Liver (tissue), 9 donors: Measurements from ENCODE around the gene ZNF860. TPM values are rescaled to one million over a fixed set of nuclear protein-coding genes. Genes with fewer than 3 reads are reported as not detected.

ENCODE experiments used
- DNase-seq: peaks from one replicate; pipeline ENCODE4 v3.0.0-alpha.2; 2017; ENCODE audit warnings: low spot score
- H3K27ac ChIP-seq, 2 donors: one replicate each; pipeline ENCODE4 v1.7.0; 2013; ENCODE audit warnings: inconsistent platforms in 2 of 2, low read length in 2 of 2, control low read depth in 1 of 2, low read depth in 1 of 2, mild to moderate bottlenecking in 1 of 2
- H3K27me3 ChIP-seq, 4 donors: one replicate each; pipeline versions ENCODE4 v1.6.1 to v1.7.0; 2013; ENCODE audit warnings: low read length in 3 of 4, inconsistent platforms in 1 of 4, mild to moderate bottlenecking in 1 of 4, moderate library complexity in 1 of 4; ENCODE audit not compliant: control insufficient read depth in 4 of 4, insufficient read depth in 4 of 4
- H3K36me3 ChIP-seq, 4 donors: one replicate each; pipeline versions ENCODE4 v1.6.1 to v1.7.0; 2013; ENCODE audit warnings: low read length in 3 of 4, mild to moderate bottlenecking in 3 of 4, low read depth in 1 of 4, moderate library complexity in 1 of 4; ENCODE audit not compliant: control insufficient read depth in 4 of 4, insufficient read depth in 3 of 4
- H3K4me1 ChIP-seq, 4 donors: one replicate each; pipeline versions ENCODE4 v1.6.1 to v1.7.0; 2013; ENCODE audit warnings: low read length in 3 of 4, mild to moderate bottlenecking in 3 of 4, moderate library complexity in 1 of 4; ENCODE audit not compliant: control insufficient read depth in 4 of 4, insufficient read depth in 4 of 4
- H3K4me3 ChIP-seq, 3 donors: one replicate each; pipeline versions ENCODE4 v1.6.1 to v1.7.0; 2013; ENCODE audit warnings: low read length in 3 of 3, control low read depth in 1 of 3, low read depth in 1 of 3, mild to moderate bottlenecking in 1 of 3
- H3K9ac ChIP-seq, 2 donors: one replicate each; pipeline ENCODE4 v1.7.0; 2013; ENCODE audit warnings: low read length in 2 of 2, mild to moderate bottlenecking in 2 of 2, moderate library complexity in 2 of 2, control low read depth in 1 of 2, low read depth in 1 of 2
- H3K9me3 ChIP-seq, 4 donors: one replicate each; pipeline versions ENCODE4 v1.6.1 to v1.7.0; 2013; ENCODE audit warnings: low read length in 3 of 4; ENCODE audit not compliant: control insufficient read depth in 4 of 4
- ATF3 ChIP-seq: IDR thresholded peaks from 2 replicates; pipeline ENCODE4 v1.6.1; 2016; ENCODE audit warnings: antibody characterized with exemption
- CTCF ChIP-seq: fragments of 150-350 bp; IDR thresholded peaks from 2 replicates; pipeline ENCODE4 v1.5.1; 2017; ENCODE audit warnings: improper control_type of control experiment, low read depth, low read length; ENCODE audit not compliant: missing input control
- FOXA1 ChIP-seq: IDR thresholded peaks from 2 replicates; pipeline ENCODE4 v1.6.1; 2016; ENCODE audit warnings: antibody characterized with exemption
- FOXA2 ChIP-seq: IDR thresholded peaks from 2 replicates; pipeline ENCODE4 v1.6.1; 2016; ENCODE audit warnings: antibody characterized with exemption
- HNF4A ChIP-seq, 2 donors: conservative IDR thresholded peaks; 2 replicates each; pipeline ENCODE4 v1.6.1; 2016; ENCODE audit warnings: antibody characterized with exemption in 2 of 2, mild to moderate bottlenecking in 2 of 2
- MAX ChIP-seq: IDR thresholded peaks from 2 replicates; pipeline ENCODE4 v1.6.1; 2016; ENCODE audit warnings: antibody characterized with exemption
- RAD21 ChIP-seq, 2 donors: IDR thresholded peaks; 2 replicates each; pipeline ENCODE4 v1.6.1; 2016; ENCODE audit warnings: antibody characterized with exemption in 2 of 2, mild to moderate bottlenecking in 2 of 2
- REST ChIP-seq: IDR thresholded peaks from 2 replicates; pipeline ENCODE4 v1.6.1; 2016; ENCODE audit warnings: antibody characterized with exemption, mild to moderate bottlenecking
- RXRA ChIP-seq, 2 donors: IDR thresholded peaks; 2 replicates each; pipeline ENCODE4 v1.6.1; 2017 to 2018; ENCODE audit warnings: antibody characterized with exemption in 2 of 2, mild to moderate bottlenecking in 1 of 2
- SP1 ChIP-seq: IDR thresholded peaks from 2 replicates; pipeline ENCODE4 v1.6.1; 2018; ENCODE audit warnings: antibody characterized with exemption, mild to moderate bottlenecking
- ZBTB33 ChIP-seq: IDR thresholded peaks from 2 replicates; pipeline ENCODE4 v1.6.1; 2016; ENCODE audit warnings: antibody characterized with exemption
- WGBS: extraction: QIAGEN DNeasy Blood & Tissue Kit; methylation state at CpG from one replicate; pipeline ENCODE4 v1.1.7; 2013; 5-methylcytosine and 5-hydroxymethylcytosine counted together
- polyA plus RNA-seq, 2 donors: library from polyadenylated mRNA; stranded (reverse) in 1 of 2; unstranded in 1 of 2; fragments of 200-250 nt in 1 of 2; fragments of >200 nt in 1 of 2; fragmentation: Nextera tagmentation in 1 of 2; extraction: Ambion mirVana in 1 of 2; gene quantifications; one replicate each; pipeline versions ENCODE4 v1.2.1 to v1.2.3, GENCODE V29; 2013 to 2015
- total RNA-seq, 2 donors: library from RNA; depleted of rRNA; stranded (reverse); fragments of >200 nt; gene quantifications; one replicate each; pipeline ENCODE4 v1.2.3, GENCODE V29; 2014
- donor health status: healthy.
- donor health status: healthy.
- donor health status: healthy.
- donor health status: healthy.
- donor health status: healthy.

The ZNF860 gene
- total and polyA plus RNA-seq, 4 donors, result 0.10 to 0.42 (median 0.17) TPM; not detected in 1

- H3K36me3 ChIP-seq, result no peaks in the 10 kb centered on the region
- no peak overlapping the region for H3K9ac ChIP-seq
- WGBS, result 71% methylated on average over 2 of the region's 2 CpGs
- H3K27me3 ChIP-seq, result peaks cover 0 to 11% (median 0%) of the 10 kb centered on the region in 4 donors
- no peak for DNase-seq
- TF ChIP-seq CTCF (no peak), MAX (no peak)
- no peaks in the 10 kb centered on the region for H3K4me1 ChIP-seq
- no peaks in the 10 kb centered on the region for H3K9me3 ChIP-seq
- no peak overlapping the region for H3K27ac ChIP-seq
- H3K4me3 ChIP-seq, result no peak overlapping the region
Measured at GRCh38 chr3:32022947-32023346, 41.4 kb downstream of the ZNF860 start.

GRCh38 chr3:32026593-32026992 lies 45.0 kb downstream of the ZNF860 start:
- peaks cover 0 to 4% (median 1%) of the 10 kb centered on the region in 4 donors for H3K27me3 ChIP-seq
- H3K36me3 ChIP-seq, result no peaks in the 10 kb centered on the region
- 82% methylated on average over 6 of the region's 6 CpGs for WGBS
- no peaks in the 10 kb centered on the region for H3K9me3 ChIP-seq
- H3K9ac ChIP-seq, result no peak overlapping the region
- H3K4me3 ChIP-seq, result no peak overlapping the region
- no peaks in the 10 kb centered on the region for H3K4me1 ChIP-seq
- H3K27ac ChIP-seq, result no peak overlapping the region
- no peak for DNase-seq
- no peak for TF ChIP-seq RAD21 (IDR thresholded peaks at IDR 0.05)

GRCh38 chr3:32037932-32038267 lies 56.4 kb downstream of the ZNF860 start:
- H3K36me3 ChIP-seq, result no peaks in the 10 kb centered on the region
- no peak for TF ChIP-seq ZBTB33
- no peak for TF ChIP-seq FOXA1
- no peak for TF ChIP-seq MAX
- no peak for TF ChIP-seq RXRA (IDR thresholded peaks at IDR 0.05)
- TF ChIP-seq ATF3, result no peak
- TF ChIP-seq REST, result no peak
- TF ChIP-seq SP1, result no peak
- TF ChIP-seq HNF4A (conservative IDR thresholded peaks at IDR 0.05), result no peak
- no peak for TF ChIP-seq FOXA2
- no peak for TF ChIP-seq CTCF
- no peaks in the 10 kb centered on the region for H3K4me1 ChIP-seq
- DNase-seq, result no peak
- H3K9me3 ChIP-seq, result peaks cover 0 to 5% (median 4%) of the 10 kb centered on the region in 4 donors
- no peak overlapping the region for H3K9ac ChIP-seq
- H3K4me3 ChIP-seq, result no peak overlapping the region
- peaks cover 0 to 27% (median 6%) of the 10 kb centered on the region in 4 donors for H3K27me3 ChIP-seq
- WGBS, result 72% methylated on average over 3 of the region's 3 CpGs
- H3K27ac ChIP-seq, result no peak overlapping the region
